GM12891 (cell line): Measurements from ENCODE around the gene DISP1.

Experiments used
- POLR2A ChIP-seq: IDR thresholded peaks from 2 replicates; pipeline ENCODE4 v1.6.1; 2011; ENCODE audit warnings: low read depth, low read length, control low read depth
- POLR2AphosphoS5 ChIP-seq: IDR thresholded peaks from 2 replicates; pipeline ENCODE4 v1.6.1; 2011; ENCODE audit warnings: low read depth, low read length, control low read depth
- TAF1 ChIP-seq: IDR thresholded peaks from 2 replicates; pipeline ENCODE4 v1.6.1; 2011; ENCODE audit warnings: low read depth, low read length, control low read depth

GRCh38 chr1:222815440-222815765 lies 564 bp downstream of the DISP1 start:
- TF ChIP-seq POLR2AphosphoS5 = no peak
- no peak for TF ChIP-seq POLR2A
- no peak for TF ChIP-seq TAF1
